IMR-90 (cell line): ENCODE data around the gene STXBP2. TPM values are rescaled to one million over a fixed set of nuclear protein-coding genes. Genes with fewer than 3 reads are reported as not detected.

Experiments used
- ATAC-seq: fragments of 200-7000 bp; cut with Tn5 transposase; 2 replicates; pipeline ENCODE4 v1.9.1; 2020; ENCODE audit warnings: low read depth, mild to moderate bottlenecking, moderate library complexity
- BruUV-seq: library from RNA; stranded (reverse); fragments of 400-500 nt; replicated peaks from 2 replicates; lab custom pipeline; 2021; lab: Mats Ljungman, UMichigan
- CTCF ChIA-PET: fragments of 300-600 bp; formaldehyde crosslinking; extraction: SDS; loops from one replicate; lab custom pipeline; 2021; ENCODE audit warnings: antibody characterized with exemption; lab: Yijun Ruan, JAX
- POLR2A ChIA-PET: fragments of 300-600 bp; sonication (Branson Sonifier 250); formaldehyde crosslinking; loops from one replicate; lab custom pipeline; 2022; ENCODE audit warnings: antibody characterized with exemption; ENCODE audit not compliant: unreplicated experiment; lab: Charles Lee
- DNase-seq: peaks from one replicate; pipeline ENCODE4 v3.0.0; 2013
- H2AFZ ChIP-seq: replicated peaks from 2 replicates; pipeline ENCODE3; 2013; ENCODE audit warnings: low read length, mild to moderate bottlenecking; ENCODE audit not compliant: poor library complexity
- H2AK5ac ChIP-seq: 2 replicates; pipeline ENCODE4 v1.6.1; 2013; ENCODE audit warnings: low read depth, low read length, inconsistent platforms
- H2AK9ac ChIP-seq: replicated peaks from 2 replicates; pipeline ENCODE3; 2013; ENCODE audit warnings: mild to moderate bottlenecking, low read depth, low read length, moderate library complexity; ENCODE audit not compliant: poor library complexity
- H2BK120ac ChIP-seq: 2 replicates; pipeline ENCODE4 v1.6.1; 2013; ENCODE audit warnings: low read depth, low read length, inconsistent platforms
- H2BK15ac ChIP-seq: 3 replicates; pipeline ENCODE4 v1.6.1; 2013; ENCODE audit warnings: low read depth, low read length, inconsistent platforms
- H2BK20ac ChIP-seq: 2 replicates; pipeline ENCODE4 v1.6.1; 2013; ENCODE audit warnings: low read depth, mild to moderate bottlenecking, inconsistent platforms, low read length, moderate library complexity
- H2BK5ac ChIP-seq: 2 replicates; pipeline ENCODE4 v1.6.1; 2013; ENCODE audit warnings: mild to moderate bottlenecking, low read depth, low read length, inconsistent platforms; ENCODE audit not compliant: poor library complexity, severe bottlenecking
- H3K14ac ChIP-seq: replicated peaks from 2 replicates; pipeline ENCODE4 v1.6.1; 2013; ENCODE audit warnings: low read depth, low read length, inconsistent platforms
- H3K18ac ChIP-seq: 2 replicates; pipeline ENCODE4 v1.6.1; 2013; ENCODE audit warnings: low read depth, low read length, control low read depth
- H3K23ac ChIP-seq: 2 replicates; pipeline ENCODE4 v1.6.1; 2013; ENCODE audit warnings: low read depth, low read length, inconsistent platforms
- H3K27ac ChIP-seq: 2 replicates; pipeline ENCODE4 v1.5.1; 2013; ENCODE audit warnings: mild to moderate bottlenecking, control low read depth, low read length; ENCODE audit not compliant: insufficient read depth
- H3K27me3 ChIP-seq: 2 replicates; pipeline ENCODE4 v1.6.1; 2013; ENCODE audit warnings: low read length; ENCODE audit not compliant: control insufficient read depth, insufficient read depth
- H3K36me3 ChIP-seq: 2 replicates; pipeline ENCODE4 v1.6.1; 2013; ENCODE audit warnings: low read length, mixed read lengths; ENCODE audit not compliant: control insufficient read depth, insufficient read depth
- H3K4ac ChIP-seq: 2 replicates; pipeline ENCODE4 v1.6.1; 2013; ENCODE audit warnings: low read depth, low read length, inconsistent platforms
- H3K4me1 ChIP-seq: 2 replicates; pipeline ENCODE4 v1.6.1; 2013; ENCODE audit warnings: low read length, mixed read lengths; ENCODE audit not compliant: control insufficient read depth, insufficient read depth
- H3K4me2 ChIP-seq: 2 replicates; pipeline ENCODE4 v1.6.1; 2013; ENCODE audit warnings: low read depth, mild to moderate bottlenecking, control low read depth, low read length, moderate library complexity
- H3K4me3 ChIP-seq: 2 replicates; pipeline ENCODE4 v1.5.1; 2013; ENCODE audit warnings: low read depth, mild to moderate bottlenecking, control low read depth, low read length, moderate library complexity; ENCODE audit not compliant: insufficient read depth
- H3K56ac ChIP-seq: 2 replicates; pipeline ENCODE4 v1.6.1; 2013; ENCODE audit warnings: low read length, inconsistent platforms; ENCODE audit not compliant: insufficient read depth; ENCODE audit errors: extremely low read depth
- H3K79me1 ChIP-seq, 2 experiments: 2 replicates each; pipeline ENCODE4 v1.6.1; 2013; ENCODE audit warnings: low read length in 2 of 2, inconsistent platforms in 1 of 2, low read depth in 1 of 2
- H3K9ac ChIP-seq: 2 replicates; pipeline ENCODE4 v1.6.1; 2013; ENCODE audit warnings: low read depth, low read length, control low read depth
- H3K9me1 ChIP-seq: 2 replicates; pipeline ENCODE4 v1.6.1; 2013; ENCODE audit warnings: low read length, inconsistent platforms; ENCODE audit not compliant: insufficient read depth
- H3K9me3 ChIP-seq: 2 replicates; pipeline ENCODE4 v1.6.1; 2013; ENCODE audit warnings: low read length; ENCODE audit not compliant: control insufficient read depth, insufficient read depth
- H4K20me1 ChIP-seq: 2 replicates; pipeline ENCODE4 v1.6.1; 2013; ENCODE audit warnings: low read length, inconsistent platforms; ENCODE audit not compliant: insufficient read depth
- H4K5ac ChIP-seq: 2 replicates; pipeline ENCODE4 v1.6.1; 2013; ENCODE audit warnings: mild to moderate bottlenecking, low read depth, low read length, control low read depth
- H4K8ac ChIP-seq, 2 experiments: 2 replicates each; pipeline ENCODE4 v1.6.1; 2013; ENCODE audit warnings: low read depth in 2 of 2, low read length in 2 of 2, control low read depth in 1 of 2, inconsistent platforms in 1 of 2
- H4K91ac ChIP-seq: 2 replicates; pipeline ENCODE4 v1.6.1; 2013; ENCODE audit warnings: low read depth, low read length, inconsistent platforms; ENCODE audit not compliant: insufficient read depth
- BHLHE40 ChIP-seq: fragments of 150-350 bp; IDR thresholded peaks from 2 replicates; pipeline ENCODE4 v1.6.1; 2016; ENCODE audit warnings: mild to moderate bottlenecking, low read depth, low read length
- CEBPB ChIP-seq: IDR thresholded peaks from 2 replicates; pipeline ENCODE4 v1.6.1; 2012; ENCODE audit warnings: low read depth, low read length, improper control_type of control experiment
- CHD1 ChIP-seq: IDR thresholded peaks from 2 replicates; pipeline ENCODE4 v1.6.1; 2012; ENCODE audit warnings: low read depth, low read length, improper control_type of control experiment
- CTCF ChIP-seq: conservative IDR thresholded peaks from 2 replicates; pipeline ENCODE4 v1.5.1; 2012; ENCODE audit warnings: mild to moderate bottlenecking, low read depth, low read length, improper control_type of control experiment
- ELK1 ChIP-seq: fragments of 150-350 bp; IDR thresholded peaks from 2 replicates; pipeline ENCODE4 v1.6.1; 2016; ENCODE audit warnings: low read depth, mild to moderate bottlenecking, low read length, moderate library complexity, borderline replicate concordance
- FOS ChIP-seq: fragments of 150-350 bp; IDR thresholded peaks from 2 replicates; pipeline ENCODE4 v1.6.1; 2016; ENCODE audit warnings: low read depth, low read length
- MAFK ChIP-seq: IDR thresholded peaks from 2 replicates; pipeline ENCODE4 v1.6.1; 2012; ENCODE audit warnings: low read depth, low read length, improper control_type of control experiment
- MAZ ChIP-seq: IDR thresholded peaks from 2 replicates; pipeline ENCODE4 v1.6.1; 2012; ENCODE audit warnings: low read depth, mild to moderate bottlenecking, low read length, improper control_type of control experiment, moderate library complexity, borderline replicate concordance
- MXI1 ChIP-seq: IDR thresholded peaks from 2 replicates; pipeline ENCODE4 v1.6.1; 2012; ENCODE audit warnings: low read depth, mild to moderate bottlenecking, low read length, moderate library complexity, borderline replicate concordance
- NFE2L2 ChIP-seq: fragments of 150-350 bp; IDR thresholded peaks from 2 replicates; pipeline ENCODE4 v1.6.1; 2016; ENCODE audit warnings: low read depth, mild to moderate bottlenecking, low read length
- POLR2A ChIP-seq: IDR thresholded peaks from 2 replicates; pipeline ENCODE4 v1.6.1; 2012; ENCODE audit warnings: mild to moderate bottlenecking, low read depth, low read length
- RAD21 ChIP-seq: IDR thresholded peaks from 2 replicates; pipeline ENCODE4 v1.6.1; 2012; ENCODE audit warnings: low read length, improper control_type of control experiment
- RCOR1 ChIP-seq: IDR thresholded peaks from 2 replicates; pipeline ENCODE4 v1.6.1; 2012; ENCODE audit warnings: mild to moderate bottlenecking, low read length, improper control_type of control experiment; ENCODE audit not compliant: insufficient replicate concordance
- RFX5 ChIP-seq: IDR thresholded peaks from 2 replicates; pipeline ENCODE4 v1.8.0; 2012; ENCODE audit warnings: low read depth, mild to moderate bottlenecking, low read length, moderate library complexity
- SMC3 ChIP-seq: fragments of 150-350 bp; IDR thresholded peaks from 2 replicates; pipeline ENCODE4 v1.6.1; 2016; ENCODE audit warnings: low read depth, mild to moderate bottlenecking, antibody characterized with exemption, low read length, moderate library complexity
- USF2 ChIP-seq: fragments of 150-350 bp; IDR thresholded peaks from 2 replicates; pipeline ENCODE4 v1.6.1; 2017; ENCODE audit warnings: mild to moderate bottlenecking, antibody characterized with exemption, low read length, low read depth
- WGBS, 2 experiments: methylation state at CpG; one replicate each; pipeline versions ENCODE4 v1.1.5 to v1.1.7; 2013; ENCODE audit warnings: missing lambda C conversion rate in 2 of 2; ENCODE audit not compliant: insufficient read length in 1 of 2; ENCODE audit errors: extremely low coverage in 2 of 2; 5-methylcytosine and 5-hydroxymethylcytosine counted together
- dilution Hi-C: fragments of 300-500 bp; cut with HindIII; formaldehyde crosslinking; loops from one replicate; pipeline ENCODE4 v1.14.3; 2018; ENCODE audit warnings: low sequenced_read_pairs; ENCODE audit not compliant: unreplicated experiment
- in situ Hi-C: fragments of 300-500 bp; cut with MboI; formaldehyde crosslinking; loops from 3 replicates; pipeline ENCODE4 v1.14.3; 2019; ENCODE audit warnings: low sequenced_read_pairs, inconsistent platforms, mixed read lengths
- intact Hi-C: fragments of 100-400 bp; cut with micrococcal nuclease; formaldehyde crosslinking; loops from 2 replicates; pipeline ENCODE4 v1.10.0; 2022
- polyA plus RNA-seq, 3 experiments: library from polyadenylated mRNA; depleted of rRNA; stranded (reverse); fragments of >200 nt; gene quantifications; 2 replicates each; pipeline ENCODE4 v1.2.3, GENCODE V29; 2012; ENCODE audit warnings: low replicate concordance in 1 of 3
- total RNA-seq: library from RNA; depleted of rRNA; stranded (reverse); fragments of >200 nt; gene quantifications from 2 replicates; pipeline ENCODE4 v1.2.3, GENCODE V29; 2012

The STXBP2 gene
- total and polyA plus RNA-seq, 2 of the 4 experiments (the other 2 are of a cell fraction) = 3.9 to 12.6 TPM

- H3K9ac ChIP-seq = no peak overlapping the region
- no peak overlapping the region for H3K56ac ChIP-seq
- H3K9me1 ChIP-seq = no peaks in the 10 kb centered on the region
- POLR2A ChIA-PET = no interaction called here
- no peaks in the 10 kb centered on the region for H3K9me3 ChIP-seq
- ATAC-seq = no peak
- no peak overlapping the region for H3K18ac ChIP-seq
- no CpG with 5 or more reads among the region's 10 CpGs for WGBS, 2 experiments
- no peak overlapping the region for H2BK15ac ChIP-seq
- H3K79me1 ChIP-seq = no peaks in the 10 kb centered on the region
- H2BK5ac ChIP-seq = no peak overlapping the region
- H3K27ac ChIP-seq = no peak overlapping the region
- H2BK20ac ChIP-seq = no peak overlapping the region
- H3K4me3 ChIP-seq = no peak overlapping the region
- intact Hi-C loops = no loop called here
- H4K20me1 ChIP-seq = no peaks in the 10 kb centered on the region
- dilution Hi-C loops = no loop called here
- CTCF ChIA-PET = no interaction called here
- in situ Hi-C loops = no loop called here
- H2AK5ac ChIP-seq = no peak overlapping the region
- no peak overlapping the region for H4K91ac ChIP-seq
- H2AFZ ChIP-seq = no peak overlapping the region
- no peaks in the 10 kb centered on the region for H3K4me1 ChIP-seq
- no TSS peak for BruUV-seq
- no peak overlapping the region for H3K14ac ChIP-seq
- no peak overlapping the region for H4K5ac ChIP-seq
- H3K36me3 ChIP-seq = no peaks in the 10 kb centered on the region
- H2BK120ac ChIP-seq = no peak overlapping the region
- H3K23ac ChIP-seq = no peak overlapping the region
- no peak for TF ChIP-seq MAFK
- no peak for TF ChIP-seq CTCF
- no peak for TF ChIP-seq RFX5
- TF ChIP-seq ELK1 = no peak
- TF ChIP-seq CEBPB = no peak
- TF ChIP-seq SMC3 = no peak
- no peak for TF ChIP-seq USF2
- TF ChIP-seq MAZ = no peak
- TF ChIP-seq FOS = no peak
- TF ChIP-seq MXI1 = no peak
- TF ChIP-seq RCOR1 = no peak
- no peak for TF ChIP-seq NFE2L2
- TF ChIP-seq BHLHE40 = no peak
- TF ChIP-seq RAD21 = no peak
- no peak for TF ChIP-seq CHD1
- TF ChIP-seq POLR2A = no peak
- H2AK9ac ChIP-seq = no peak overlapping the region
- H3K4me2 ChIP-seq = no peak overlapping the region
- H3K4ac ChIP-seq = no peak overlapping the region
- no peak overlapping the region for H4K8ac ChIP-seq
- no peak for DNase-seq
- H3K27me3 ChIP-seq = peaks cover 4% of the 10 kb centered on the region; the same call in 1 of the 2 replicates
These were observed 29.6 kb upstream of the STXBP2 start for GRCh38 chr19:7607212-7607873.
